Peyer's patch (tissue), 4 donors: ENCODE data around the gene COMMD4.

Experiments used
- POLR2A ChIP-seq, 2 donors: fragments of 450-650 bp; IDR thresholded peaks; one replicate each; pipeline ENCODE4 v1.5.1; 2017; ENCODE audit warnings: antibody characterized with exemption in 2 of 2, mild to moderate bottlenecking in 2 of 2, moderate library complexity in 2 of 2
- TF ChIP-seq, protein P1 (sequence below), 6 experiments: fragments of 450-650 bp in 4 of 6; fragments of 200-600 bp in 2 of 6; sonication (generic) in 1 of 6; IDR thresholded peaks; one replicate each; pipeline ENCODE4 v1.5.1; 2017 to 2019; ENCODE audit warnings: antibody characterized with exemption in 6 of 6, mild to moderate bottlenecking in 3 of 6, moderate library complexity in 1 of 6

DNA sequence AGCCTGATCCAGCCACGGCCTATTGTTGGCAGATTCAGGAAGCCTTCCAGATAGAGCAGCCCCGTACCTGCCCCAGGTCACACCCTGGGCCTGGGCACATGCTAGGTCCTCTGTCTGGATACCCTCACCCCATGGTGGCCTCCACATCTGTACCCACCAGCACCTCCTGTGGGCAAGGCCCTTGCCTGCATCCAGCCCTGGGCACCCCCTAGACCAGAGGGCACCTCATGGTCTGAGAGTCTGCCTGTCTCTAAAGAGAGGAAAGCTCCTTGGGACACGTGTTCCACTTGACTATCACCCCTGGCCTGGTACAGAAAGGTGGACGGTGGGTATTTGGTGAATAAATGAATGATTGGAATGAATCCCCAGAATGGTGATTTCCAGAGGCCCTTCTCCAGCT is 8.9 kb upstream of the COMMD4 start:
- TF ChIP-seq, protein P1, sequence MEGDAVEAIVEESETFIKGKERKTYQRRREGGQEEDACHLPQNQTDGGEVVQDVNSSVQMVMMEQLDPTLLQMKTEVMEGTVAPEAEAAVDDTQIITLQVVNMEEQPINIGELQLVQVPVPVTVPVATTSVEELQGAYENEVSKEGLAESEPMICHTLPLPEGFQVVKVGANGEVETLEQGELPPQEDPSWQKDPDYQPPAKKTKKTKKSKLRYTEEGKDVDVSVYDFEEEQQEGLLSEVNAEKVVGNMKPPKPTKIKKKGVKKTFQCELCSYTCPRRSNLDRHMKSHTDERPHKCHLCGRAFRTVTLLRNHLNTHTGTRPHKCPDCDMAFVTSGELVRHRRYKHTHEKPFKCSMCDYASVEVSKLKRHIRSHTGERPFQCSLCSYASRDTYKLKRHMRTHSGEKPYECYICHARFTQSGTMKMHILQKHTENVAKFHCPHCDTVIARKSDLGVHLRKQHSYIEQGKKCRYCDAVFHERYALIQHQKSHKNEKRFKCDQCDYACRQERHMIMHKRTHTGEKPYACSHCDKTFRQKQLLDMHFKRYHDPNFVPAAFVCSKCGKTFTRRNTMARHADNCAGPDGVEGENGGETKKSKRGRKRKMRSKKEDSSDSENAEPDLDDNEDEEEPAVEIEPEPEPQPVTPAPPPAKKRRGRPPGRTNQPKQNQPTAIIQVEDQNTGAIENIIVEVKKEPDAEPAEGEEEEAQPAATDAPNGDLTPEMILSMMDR (IDR thresholded peaks at IDR 0.05): no peak
- TF ChIP-seq POLR2A (IDR thresholded peaks at IDR 0.05): no peak
